GM19023 (cell line): ENCODE results near the gene MOCS3.
A peak's percentile ranks its signal among the peaks of the same experiment; 100 is the strongest.

Experiments
- ATAC-seq: cut with Tn5 transposase; IDR thresholded peaks from one replicate; pipeline ENCODE4 v1.9.1; 2021; ENCODE audit warnings: mild to moderate bottlenecking, moderate library complexity; ENCODE audit not compliant: unreplicated experiment

The MOCS3 gene

DNA sequence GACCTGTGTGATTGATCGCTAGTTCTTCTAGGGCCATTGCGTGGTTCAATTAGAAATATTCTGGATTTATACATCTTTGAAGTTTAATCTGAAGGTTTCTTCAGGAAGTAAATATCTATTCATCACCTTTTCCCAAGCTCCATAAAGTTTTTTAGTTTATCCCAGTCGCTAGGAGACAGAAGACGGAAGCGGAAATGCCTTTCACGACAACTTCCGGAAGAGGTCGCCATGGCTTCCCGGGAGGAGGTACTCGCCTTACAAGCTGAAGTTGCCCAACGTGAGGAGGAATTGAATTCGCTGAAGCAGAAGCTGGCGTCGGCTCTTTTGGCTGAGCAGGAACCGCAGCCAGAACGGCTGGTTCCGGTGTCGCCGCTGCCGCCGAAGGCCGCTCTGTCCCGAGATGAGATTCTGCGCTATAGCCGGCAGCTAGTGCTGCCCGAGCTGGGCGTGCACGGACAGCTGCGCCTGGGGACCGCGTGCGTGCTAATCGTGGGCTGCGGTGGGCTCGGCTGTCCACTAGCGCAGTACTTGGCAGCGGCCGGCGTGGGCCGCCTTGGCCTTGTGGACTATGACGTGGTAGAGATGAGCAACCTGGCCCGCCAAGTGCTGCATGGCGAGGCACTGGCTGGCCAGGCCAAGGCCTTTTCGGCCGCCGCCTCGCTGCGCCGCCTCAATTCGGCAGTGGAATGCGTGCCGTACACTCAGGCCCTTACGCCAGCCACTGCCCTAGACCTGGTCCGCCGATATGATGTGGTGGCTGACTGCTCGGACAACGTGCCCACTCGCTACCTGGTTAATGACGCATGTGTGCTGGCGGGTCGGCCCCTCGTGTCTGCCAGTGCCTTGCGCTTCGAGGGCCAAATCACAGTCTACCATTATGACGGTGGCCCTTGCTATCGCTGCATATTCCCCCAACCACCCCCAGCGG is at the start of gene MOCS3:
MOCS3 (plus strand) TSS at position 204 of the 928 bp plus-strand sequence; CDS start at position 229, 25 bp downstream.
- peak; percentile 80 for ATAC-seq

DNA sequence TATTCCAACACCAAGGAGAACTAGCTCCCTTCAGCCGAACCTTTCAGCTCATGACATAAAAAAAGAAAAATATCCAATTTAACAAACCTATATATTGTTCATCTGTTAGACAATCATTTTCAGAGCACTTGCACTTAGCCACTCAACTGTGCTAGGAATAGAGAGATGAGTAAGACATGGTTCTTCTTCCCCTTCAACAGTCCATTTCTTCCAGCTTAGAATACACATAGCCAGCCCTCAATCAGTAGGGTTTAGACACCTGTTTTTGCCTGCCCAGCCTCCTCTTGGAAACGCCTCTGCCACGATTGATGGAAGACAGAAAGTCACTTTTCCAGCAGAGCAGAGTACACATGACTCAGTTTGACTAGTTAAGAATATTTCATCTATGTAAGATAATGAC is 49.2 kb upstream of the MOCS3 start:
- no peak for ATAC-seq

DNA sequence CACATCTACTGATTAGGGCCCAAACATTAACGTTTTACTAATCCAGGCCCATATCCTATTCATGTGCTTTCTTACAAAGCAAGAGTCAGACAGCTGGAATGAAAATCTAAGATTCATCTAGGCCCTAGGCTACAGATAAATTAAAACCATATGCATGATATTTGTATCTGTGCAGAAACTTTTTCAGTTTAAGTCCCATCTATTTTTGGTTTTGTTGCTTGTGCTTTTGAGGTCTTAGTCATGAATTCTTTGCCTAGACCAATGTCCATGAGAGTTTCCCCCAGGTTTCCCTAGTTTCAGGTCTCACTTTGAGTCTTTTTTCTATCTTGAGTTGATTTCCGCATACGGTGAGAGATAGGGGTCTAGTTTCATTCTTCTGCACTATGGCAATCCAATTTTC is 47.6 kb upstream of the MOCS3 start:
- ATAC-seq: no peak

GRCh38 chr20:50911716-50912115 is 46.9 kb upstream of the MOCS3 start:
- ATAC-seq: no peak

DNA sequence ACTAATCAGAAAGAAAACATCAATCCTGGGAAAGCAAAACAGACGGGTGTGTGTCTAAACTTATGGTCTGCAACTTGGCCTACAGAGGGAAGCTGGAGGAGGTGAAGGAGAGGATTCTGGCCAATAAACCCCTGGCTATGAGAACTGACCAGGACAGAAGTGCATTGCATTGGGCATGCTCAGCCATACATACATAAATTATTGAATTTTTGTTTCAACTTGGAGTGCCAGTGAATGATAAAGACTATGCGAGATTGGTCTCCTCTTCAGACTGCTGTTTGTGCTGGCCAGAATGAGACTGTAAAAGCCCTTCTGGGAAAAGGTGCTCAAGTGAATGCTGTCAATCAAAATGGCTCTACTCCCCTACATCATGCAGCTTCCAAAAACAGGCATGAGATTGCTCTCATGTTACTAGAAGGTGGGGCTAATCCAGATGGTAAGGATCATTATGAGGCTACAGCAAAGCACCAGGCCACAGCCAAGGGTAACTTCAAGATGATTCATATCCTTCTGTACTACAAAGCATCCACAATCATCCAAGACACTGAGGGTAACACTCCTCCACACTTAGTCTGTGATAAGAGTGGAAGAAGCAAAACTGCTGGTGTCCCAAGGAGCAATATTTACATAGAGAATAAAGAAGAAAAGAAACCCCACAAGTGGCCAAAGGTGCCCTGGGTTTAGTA is 44.8 kb upstream of the MOCS3 start:
- ATAC-seq: no peak

DNA sequence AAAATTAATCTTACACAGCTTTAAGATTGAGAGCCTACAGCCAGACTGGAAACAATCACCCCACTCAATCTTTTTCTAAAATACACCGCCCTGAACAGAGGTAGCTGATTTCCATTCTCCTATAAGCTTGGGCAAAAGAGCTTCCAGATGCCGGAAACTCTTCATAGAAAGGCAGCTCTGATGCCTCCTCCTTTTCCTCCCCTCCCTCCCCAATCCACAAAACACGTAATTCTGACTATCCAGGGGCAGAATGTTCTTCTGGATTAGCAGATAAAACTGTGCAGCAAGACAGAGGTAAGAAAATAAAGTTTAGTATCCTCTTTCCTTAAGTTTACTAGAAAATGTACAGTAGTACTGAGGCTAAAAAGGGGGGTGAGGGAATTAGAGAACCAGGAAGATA is 43.2 kb upstream of the MOCS3 start:
- ATAC-seq: no peak

- ATAC-seq: no peak
Observed at GRCh38 chr20:50916257-50916656, 42.4 kb upstream of the MOCS3 start.

GRCh38 chr20:50916934-50917333 is 41.7 kb upstream of the MOCS3 start:
- ATAC-seq: no peak

DNA sequence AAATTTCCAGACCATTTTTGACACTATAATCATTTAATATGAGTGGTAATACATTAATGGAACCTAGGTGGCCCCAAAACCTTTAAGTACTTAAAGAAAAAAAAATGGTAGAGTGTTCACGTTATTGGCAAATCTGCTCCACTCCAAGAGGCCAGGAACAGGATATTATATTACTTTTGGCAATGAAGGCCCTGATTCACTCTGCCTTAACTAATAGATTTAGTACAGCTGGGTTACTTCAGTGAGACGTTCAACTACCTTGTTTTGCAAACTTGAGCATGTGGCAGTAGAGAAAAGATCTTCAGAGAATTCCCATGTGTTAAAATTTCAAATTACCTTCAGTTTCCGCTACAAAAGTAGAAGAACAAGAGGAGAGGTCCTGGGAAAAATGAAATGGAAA is 40.2 kb upstream of the MOCS3 start:
- no peak for ATAC-seq

- ATAC-seq: no peak
Observed at GRCh38 chr20:50919567-50919966, 39.1 kb upstream of the MOCS3 start.

DNA sequence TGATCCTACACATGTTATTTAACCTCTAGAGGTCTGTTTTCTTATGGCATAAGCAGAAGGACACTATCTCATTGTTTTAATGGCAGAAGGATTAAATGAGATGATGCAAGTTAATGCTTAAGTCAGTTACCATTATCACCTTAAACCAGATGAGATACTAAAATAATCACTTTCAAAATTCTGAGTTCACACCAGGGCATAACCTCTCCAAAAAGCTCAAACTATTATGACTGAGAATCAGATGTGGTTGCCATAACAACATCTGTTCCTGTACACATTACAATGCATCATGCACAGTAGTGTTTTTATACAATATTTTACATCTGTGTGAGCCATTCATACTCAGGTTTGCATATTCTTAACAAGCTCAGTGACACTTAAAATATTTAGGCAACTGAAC is 37.6 kb upstream of the MOCS3 start:
- no peak for ATAC-seq

GRCh38 chr20:50921803-50922501 is 36.7 kb upstream of the MOCS3 start:
- ATAC-seq: no peak

- ATAC-seq: no peak
Observed at GRCh38 chr20:50924261-50924920, 34.2 kb upstream of the MOCS3 start.

DNA sequence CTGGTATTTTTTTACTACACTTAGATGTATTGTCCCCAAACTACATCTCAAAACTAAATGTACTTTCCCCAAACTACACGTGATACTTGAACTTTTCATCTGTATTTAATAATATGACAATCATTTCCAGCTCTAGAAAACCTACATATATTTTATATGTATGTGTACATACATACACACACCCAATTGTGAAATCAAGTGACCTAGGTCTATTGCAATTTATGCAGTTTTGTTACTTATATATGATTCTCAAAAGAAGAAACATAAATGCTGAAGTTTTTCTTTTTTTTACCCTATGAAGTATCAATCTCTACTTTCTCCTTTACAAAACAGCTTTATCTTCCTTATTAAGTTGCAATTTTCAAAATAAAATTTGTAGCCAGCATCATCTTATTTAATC is 32.1 kb upstream of the MOCS3 start:
- ATAC-seq: no peak

DNA sequence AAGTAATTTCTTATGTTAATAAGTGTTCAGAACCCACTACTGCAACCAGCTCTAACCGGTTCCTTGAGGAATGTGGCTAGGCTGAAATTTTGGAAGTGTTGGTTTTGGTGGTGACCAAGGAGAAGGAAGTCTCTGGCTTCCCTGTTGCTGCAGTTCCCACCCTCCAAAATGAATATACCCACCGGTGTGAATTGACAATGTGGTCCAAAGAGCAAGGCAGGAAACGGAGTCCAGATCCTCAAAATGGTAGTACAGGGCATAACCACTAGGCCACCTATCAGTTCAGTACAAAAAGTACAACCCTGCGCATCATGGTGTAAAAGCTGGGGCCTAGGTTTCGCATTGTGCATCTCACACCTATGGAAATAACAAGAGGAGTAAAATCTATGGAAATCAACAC is 30.1 kb upstream of the MOCS3 start:
- no peak for ATAC-seq

DNA sequence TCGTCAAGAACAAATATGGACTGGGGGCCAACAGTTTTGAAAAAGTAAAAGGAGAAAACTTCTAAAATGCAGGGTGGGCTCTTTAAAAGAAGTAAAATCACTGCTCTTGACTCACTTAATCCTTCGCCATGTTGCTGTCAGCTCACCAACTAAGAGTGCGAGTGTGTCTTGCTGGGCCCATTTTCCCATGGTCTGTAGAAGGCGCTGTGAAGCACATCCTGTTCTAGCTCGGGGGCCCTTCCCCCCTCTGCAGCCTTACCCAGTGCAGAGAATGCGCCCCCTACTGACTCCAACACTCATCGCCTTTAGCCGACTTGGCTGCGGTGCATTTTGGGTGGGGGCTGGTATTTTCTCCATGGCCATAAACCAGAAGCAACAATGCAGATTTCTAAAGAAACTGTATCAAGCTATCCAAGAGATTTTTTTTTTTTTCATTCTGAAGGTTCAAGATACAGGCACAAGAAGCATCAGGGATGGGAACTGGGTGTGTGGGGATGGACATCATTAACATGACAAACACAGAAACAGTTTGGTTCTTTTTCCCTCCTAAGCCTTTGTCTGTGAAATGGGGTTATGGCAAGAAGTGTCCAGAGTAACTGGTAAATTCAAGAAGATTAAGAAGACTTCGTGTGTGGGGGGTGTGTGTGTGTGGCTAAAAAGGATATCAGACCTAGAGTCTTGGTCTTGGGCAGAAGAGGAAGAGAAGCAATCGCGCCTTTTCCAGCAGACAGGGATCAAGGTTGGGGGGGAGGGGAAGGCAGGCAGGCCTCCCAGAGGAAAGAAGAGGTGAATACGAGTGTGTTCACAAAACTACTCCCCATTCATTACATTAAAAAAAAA is 29.1 kb upstream of the MOCS3 start:
- ATAC-seq: no peak

- ATAC-seq: no peak
Observed at GRCh38 chr20:50930139-50930975, 28.3 kb upstream of the MOCS3 start.

GRCh38 chr20:50930976-50931305 is 27.7 kb upstream of the MOCS3 start:
- peak; percentile 38 for ATAC-seq

- ATAC-seq: peak; percentile 60
Observed at GRCh38 chr20:50931306-50932015, 27.2 kb upstream of the MOCS3 start, which contains the start of gene ADNP. ADNP (minus strand) TSS chr20:50931437; CDS start chr20:50903996, 27,441 bp downstream.
